HG03095 (cell line): ENCODE results near the gene VEGFC.

Experiments
- ATAC-seq: cut with Tn5 transposase; IDR thresholded peaks from one replicate; pipeline ENCODE4 v1.9.1; 2021; ENCODE audit warnings: moderate library complexity; ENCODE audit not compliant: unreplicated experiment

VEGFC gene

GRCh38 chr4:176792326-176793059 is at the start of gene VEGFC:
TSS of gene VEGFC (minus strand) at chr4:176792922. CDS start at chr4:176792311, 611 bp downstream.
- peak; percentile 74 for ATAC-seq

- no peak for ATAC-seq
Measured at GRCh38 chr4:176841711-176842112, 49.0 kb upstream of the VEGFC start.

- ATAC-seq, result no peak
Measured at GRCh38 chr4:176840166-176840565, 47.4 kb upstream of the VEGFC start.

- ATAC-seq, result no peak
Measured at GRCh38 chr4:176839656-176840055, 46.9 kb upstream of the VEGFC start.

- ATAC-seq, result no peak
Measured at GRCh38 chr4:176838601-176839433, 46.1 kb upstream of the VEGFC start.

- ATAC-seq, result no peak
Measured at GRCh38 chr4:176837169-176837895, 44.6 kb upstream of the VEGFC start.

- ATAC-seq, result no peak
Measured at GRCh38 chr4:176834531-176834930, 41.8 kb upstream of the VEGFC start.

- ATAC-seq, result no peak
Measured at GRCh38 chr4:176833400-176834175, 40.9 kb upstream of the VEGFC start.

GRCh38 chr4:176830971-176831370 is 38.2 kb upstream of the VEGFC start:
- no peak for ATAC-seq

GRCh38 chr4:176825586-176825985 is 32.9 kb upstream of the VEGFC start:
- ATAC-seq, result no peak

- no peak for ATAC-seq
Measured at GRCh38 chr4:176824645-176825366, 32.1 kb upstream of the VEGFC start.

GRCh38 chr4:176818531-176818930 is 25.8 kb upstream of the VEGFC start:
- no peak for ATAC-seq

GRCh38 chr4:176817204-176817603 is 24.5 kb upstream of the VEGFC start:
- peak; percentile 79 for ATAC-seq

- ATAC-seq, result no peak
Measured at GRCh38 chr4:176814770-176815169, 22.0 kb upstream of the VEGFC start.

GRCh38 chr4:176810481-176811249 is 17.9 kb upstream of the VEGFC start:
- no peak for ATAC-seq

- no peak for ATAC-seq
Measured at GRCh38 chr4:176806778-176807375, 14.2 kb upstream of the VEGFC start.

- no peak for ATAC-seq
Measured at GRCh38 chr4:176805155-176805554, 12.4 kb upstream of the VEGFC start.

- ATAC-seq, result no peak
Measured at GRCh38 chr4:176800891-176801534, 8.3 kb upstream of the VEGFC start.
